CMK (cell line): Measurements from ENCODE around the gene COPG2.

Experiments used
- DNase-seq: peaks from one replicate; pipeline ENCODE4 v3.0.0-alpha.2; 2010; ENCODE audit warnings: low read depth

COPG2 gene

GRCh38 chr7:130493275-130493873 is 175.2 kb downstream of the COPG2 start:
- DNase-seq: no peak

GRCh38 chr7:130492523-130493274 is 175.8 kb downstream of the COPG2 start:
- DNase-seq: no peak

- no peak for DNase-seq
Observed at GRCh38 chr7:130491841-130492522, 176.6 kb downstream of the COPG2 start, which contains the start of gene MEST. Gene MEST (plus strand): TSS chr7:130492085. CDS start chr7:130492314, 229 bp downstream.

GRCh38 chr7:130490888-130491804 is 177.4 kb downstream of the COPG2 start:
- no peak for DNase-seq

- DNase-seq: no peak
Observed at GRCh38 chr7:130490311-130490791, 178.2 kb downstream of the COPG2 start.

- DNase-seq: peak; percentile 76
Observed at GRCh38 chr7:130489140-130489983, 179.2 kb downstream of the COPG2 start.

- no peak for DNase-seq
Observed at GRCh38 chr7:130488392-130489139, 180.0 kb downstream of the COPG2 start.

GRCh38 chr7:130486954-130487436 is 181.6 kb downstream of the COPG2 start:
- DNase-seq: no peak

- peak; percentile 43 for DNase-seq
Observed at GRCh38 chr7:130486114-130486953, 182.2 kb downstream of the COPG2 start.

GRCh38 chr7:130485734-130486113 is 182.8 kb downstream of the COPG2 start:
- DNase-seq: no peak

- no peak for DNase-seq
Observed at GRCh38 chr7:130483031-130483430, 185.5 kb downstream of the COPG2 start.

- DNase-seq: no peak
Observed at GRCh38 chr7:130481898-130482297, 186.7 kb downstream of the COPG2 start.

- no peak for DNase-seq
Observed at GRCh38 chr7:130479716-130480400, 188.7 kb downstream of the COPG2 start.

GRCh38 chr7:130478991-130479390 is 189.6 kb downstream of the COPG2 start:
- no peak for DNase-seq

GRCh38 chr7:130476297-130477150 is 192.0 kb downstream of the COPG2 start:
- DNase-seq: no peak

- no peak for DNase-seq
Observed at GRCh38 chr7:130475776-130476175, 192.8 kb downstream of the COPG2 start.

GRCh38 chr7:130473876-130474275 is 194.7 kb downstream of the COPG2 start:
- DNase-seq: no peak
